ENCODE measurements around the gene RITA1.

RITA1 gene

GRCh38 chr12:113161415-113162016 lies 24.0 kb upstream of the RITA1 start:
- peaks cover 8% of the 10 kb centered on the region for H3K27me3 Mint-ChIP-seq
- H3K4me3 Mint-ChIP-seq, result no peak overlapping the region
- intact Hi-C loops (cut with micrococcal nuclease), result no loop called here
- no peak overlapping the region for H3K27ac Mint-ChIP-seq
- no peaks in the 10 kb centered on the region for H3K4me1 Mint-ChIP-seq (ENCODE audit: low read depth)
- H3K9me3 Mint-ChIP-seq, result no peaks in the 10 kb centered on the region
- peaks cover 100% of the 10 kb centered on the region for H3K36me3 Mint-ChIP-seq (ENCODE audit: low read depth)

GRCh38 chr12:113162102-113163029 lies 23.2 kb upstream of the RITA1 start:
- Mint-ChIP-seq H3K9me3 (no peaks in the 10 kb centered on the region), H3K27me3 (peaks cover 3% of the 10 kb centered on the region), H3K27ac (no peak overlapping the region), H3K36me3 (ENCODE audit: low read depth) (peaks cover 100% of the 10 kb centered on the region), H3K4me1 (ENCODE audit: low read depth) (no peaks in the 10 kb centered on the region), H3K4me3 (no peak overlapping the region)
- intact Hi-C loops (cut with micrococcal nuclease), result no loop called here

DNA sequence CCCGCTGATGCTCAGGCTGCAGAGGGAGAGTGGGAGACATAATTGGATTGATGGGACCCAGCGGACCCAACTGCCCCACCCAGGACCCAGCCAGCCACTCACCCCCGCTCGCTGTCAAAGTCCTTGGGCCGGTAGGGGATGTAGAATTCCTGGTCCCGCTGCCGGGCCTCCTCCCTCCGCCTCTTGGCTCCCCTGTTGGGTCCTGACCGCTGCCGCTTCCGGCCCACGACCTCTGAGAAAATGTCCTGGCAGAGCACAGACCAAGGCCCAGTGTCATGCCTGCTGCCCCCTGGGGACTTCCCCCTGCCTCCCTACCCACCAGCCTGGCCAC lies 22.5 kb upstream of the RITA1 start:
- no peaks in the 10 kb centered on the region for H3K4me1 Mint-ChIP-seq (ENCODE audit: low read depth)
- no peaks in the 10 kb centered on the region for H3K9me3 Mint-ChIP-seq
- no peaks in the 10 kb centered on the region for H3K27me3 Mint-ChIP-seq
- no peak overlapping the region for H3K27ac Mint-ChIP-seq
- no peak overlapping the region for H3K4me3 Mint-ChIP-seq
- peaks cover 100% of the 10 kb centered on the region for H3K36me3 Mint-ChIP-seq (ENCODE audit: low read depth)
- intact Hi-C loops (cut with micrococcal nuclease), result no loop called here

DNA sequence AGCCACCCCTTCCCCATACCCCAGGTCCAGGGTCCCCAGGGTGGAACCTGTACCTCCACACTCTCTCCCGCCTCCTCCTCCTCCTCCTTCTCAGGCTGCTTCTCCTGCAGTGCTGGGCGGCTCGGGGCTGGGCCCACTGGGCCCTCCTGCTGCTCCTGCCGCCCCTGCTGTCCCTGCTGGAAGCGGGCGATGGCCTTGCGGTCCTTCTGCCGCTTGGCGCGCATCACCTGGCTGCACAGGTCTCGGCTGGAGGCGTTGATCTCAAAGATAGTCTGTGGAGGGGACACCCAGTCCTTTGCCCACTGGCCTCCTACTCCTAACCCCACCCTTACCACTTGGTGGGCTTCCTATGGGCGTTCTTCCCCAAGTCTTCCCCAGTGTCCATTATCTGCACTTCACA lies 21.5 kb upstream of the RITA1 start:
- peaks cover 100% of the 10 kb centered on the region for H3K36me3 Mint-ChIP-seq (ENCODE audit: low read depth)
- intact Hi-C loops (cut with micrococcal nuclease), result no loop called here
- no peaks in the 10 kb centered on the region for H3K4me1 Mint-ChIP-seq (ENCODE audit: low read depth)
- H3K27me3 Mint-ChIP-seq, result no peaks in the 10 kb centered on the region
- no peaks in the 10 kb centered on the region for H3K9me3 Mint-ChIP-seq
- no peak overlapping the region for H3K4me3 Mint-ChIP-seq
- H3K27ac Mint-ChIP-seq, result no peak overlapping the region

DNA sequence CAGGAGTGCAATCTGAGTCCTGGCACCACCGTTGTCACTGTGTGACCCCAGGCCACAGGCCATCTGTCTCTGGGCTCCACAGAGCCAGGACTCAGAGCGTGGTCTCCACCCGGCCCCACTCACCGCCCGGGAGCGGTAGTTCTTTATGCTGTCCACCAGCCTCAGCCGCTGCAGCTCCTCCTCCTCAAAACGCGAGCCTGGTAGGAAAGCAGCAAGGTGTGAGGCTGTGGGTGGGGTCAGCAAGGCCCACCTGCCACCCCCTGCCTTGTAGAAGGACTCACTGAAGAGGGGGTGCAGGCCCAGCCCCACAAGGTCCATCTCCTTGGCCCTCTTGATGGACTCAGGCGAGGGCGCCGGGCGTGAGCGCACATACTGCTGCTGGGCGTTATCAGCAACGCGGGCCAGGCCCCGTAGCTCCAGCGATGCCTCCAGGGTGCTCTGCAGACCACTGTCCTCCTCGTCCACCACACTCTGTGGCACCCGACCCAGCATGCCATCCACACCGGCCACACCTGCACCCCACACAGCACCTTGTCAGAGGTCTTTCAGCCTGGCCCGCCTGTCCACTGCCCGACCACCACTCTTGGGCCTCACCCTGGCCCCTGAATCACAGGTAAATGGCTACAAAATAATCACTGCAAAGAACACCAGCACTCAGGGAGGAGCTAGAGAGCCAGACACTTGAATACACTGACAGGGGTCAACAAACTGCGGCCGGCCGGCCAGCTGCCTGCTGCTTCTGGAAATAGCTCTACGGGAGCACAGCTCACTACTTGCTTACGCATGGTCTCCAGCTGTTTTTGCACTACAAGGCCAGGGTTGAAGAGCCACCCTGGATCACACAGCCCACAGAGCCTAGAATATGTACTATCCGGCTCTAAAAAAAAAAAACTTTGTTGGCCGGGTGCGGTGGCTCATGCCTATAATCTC lies 19.7 kb upstream of the RITA1 start:
- H3K36me3 Mint-ChIP-seq (ENCODE audit: low read depth), result peaks cover 100% of the 10 kb centered on the region
- no peaks in the 10 kb centered on the region for H3K27me3 Mint-ChIP-seq
- no peak overlapping the region for H3K4me3 Mint-ChIP-seq
- no peak overlapping the region for H3K27ac Mint-ChIP-seq
- intact Hi-C loops (cut with micrococcal nuclease), result no loop called here
- no peaks in the 10 kb centered on the region for H3K4me1 Mint-ChIP-seq (ENCODE audit: low read depth)
- H3K9me3 Mint-ChIP-seq, result no peaks in the 10 kb centered on the region

DNA sequence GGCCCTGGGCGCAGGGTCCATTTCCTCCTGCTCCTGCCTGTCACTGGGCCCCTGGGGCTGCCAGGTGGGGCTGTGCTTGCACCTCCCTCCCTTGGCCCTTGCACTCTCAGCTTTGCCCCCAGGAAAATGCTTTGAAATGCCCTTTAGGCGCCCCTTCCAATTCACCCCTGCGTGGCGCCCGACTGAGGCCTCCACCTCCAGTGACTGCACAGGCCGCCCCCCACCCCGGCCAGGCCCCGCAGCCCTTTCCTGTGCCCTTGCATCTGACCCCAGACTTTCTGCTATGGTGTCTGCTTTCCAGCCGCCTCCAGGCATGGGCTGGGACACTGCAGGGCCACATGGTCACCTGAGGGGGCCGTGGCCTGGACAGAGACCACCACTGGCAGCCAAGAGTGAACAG lies 17.7 kb upstream of the RITA1 start:
- Mint-ChIP-seq H3K4me1 (ENCODE audit: low read depth) (no peaks in the 10 kb centered on the region), H3K4me3 (no peak overlapping the region), H3K27me3 (no peaks in the 10 kb centered on the region), H3K9me3 (no peaks in the 10 kb centered on the region), H3K27ac (no peak overlapping the region), H3K36me3 (ENCODE audit: low read depth) (peaks cover 100% of the 10 kb centered on the region)
- intact Hi-C loops (cut with micrococcal nuclease), result no loop called here

- H3K27ac Mint-ChIP-seq, result no peak overlapping the region
- H3K4me3 Mint-ChIP-seq, result no peak overlapping the region
- no peaks in the 10 kb centered on the region for H3K27me3 Mint-ChIP-seq
Observed at GRCh38 chr12:113169697-113170096, 15.8 kb upstream of the RITA1 start.

DNA sequence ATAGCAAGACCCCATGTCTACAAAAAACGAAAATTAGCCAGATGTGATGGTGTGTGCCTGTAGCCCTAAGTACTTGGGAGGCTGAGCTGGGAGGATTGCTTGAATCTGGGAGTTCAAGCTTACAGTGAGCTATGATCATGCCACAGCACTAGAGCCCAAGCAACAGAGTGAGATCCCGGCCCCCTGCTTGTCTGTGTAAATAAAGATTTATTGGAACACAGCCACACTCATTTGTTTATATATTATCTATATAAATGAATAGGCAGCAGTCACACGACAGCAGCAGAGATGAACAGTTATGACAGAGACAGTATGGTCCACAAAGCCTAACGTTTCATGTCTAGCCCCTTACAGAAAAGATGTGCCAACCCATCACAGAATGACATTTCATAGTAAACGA lies 15.1 kb upstream of the RITA1 start:
- peaks cover 9% of the 10 kb centered on the region for H3K4me1 Mint-ChIP-seq (ENCODE audit: low read depth)
- H3K36me3 Mint-ChIP-seq (ENCODE audit: low read depth), result peaks cover 99% of the 10 kb centered on the region
- intact Hi-C loops (cut with micrococcal nuclease), result loop anchor here (5.0 kb wide), 1 partner anchor 178 kb away; no protein-coding TSS in a partner anchor
- no peak overlapping the region for H3K27ac Mint-ChIP-seq
- H3K4me3 Mint-ChIP-seq, result no peak overlapping the region
- no peaks in the 10 kb centered on the region for H3K9me3 Mint-ChIP-seq
- no peaks in the 10 kb centered on the region for H3K27me3 Mint-ChIP-seq

More at GRCh38 chr12:113169697-113170096, 15.8 kb upstream of the RITA1 start:
- Mint-ChIP-seq H3K9me3 (no peaks in the 10 kb centered on the region), H3K36me3 (ENCODE audit: low read depth) (peaks cover 99% of the 10 kb centered on the region), H3K4me1 (ENCODE audit: low read depth) (peaks cover 4% of the 10 kb centered on the region)
- intact Hi-C loops (cut with micrococcal nuclease), result loop anchor here (5.0 kb wide), 1 partner anchor 177 kb away; no protein-coding TSS in a partner anchor

GRCh38 chr12:113170926-113171325 lies 14.6 kb upstream of the RITA1 start:
- H3K4me3 Mint-ChIP-seq, result no peak overlapping the region
- intact Hi-C loops (cut with micrococcal nuclease), result loop anchor here (5.0 kb wide), 1 partner anchor 179 kb away; no protein-coding TSS in a partner anchor
- H3K9me3 Mint-ChIP-seq, result no peaks in the 10 kb centered on the region
- H3K27ac Mint-ChIP-seq, result no peak overlapping the region
- no peaks in the 10 kb centered on the region for H3K27me3 Mint-ChIP-seq
- H3K36me3 Mint-ChIP-seq (ENCODE audit: low read depth), result peaks cover 99% of the 10 kb centered on the region
- H3K4me1 Mint-ChIP-seq (ENCODE audit: low read depth), result peaks cover 9% of the 10 kb centered on the region

- Mint-ChIP-seq H3K4me3 (no peak overlapping the region), H3K27ac (no peak overlapping the region), H3K4me1 (ENCODE audit: low read depth) (peaks cover 9% of the 10 kb centered on the region), H3K9me3 (no peaks in the 10 kb centered on the region), H3K36me3 (ENCODE audit: low read depth) (peaks cover 99% of the 10 kb centered on the region), H3K27me3 (no peaks in the 10 kb centered on the region)
- intact Hi-C loops (cut with micrococcal nuclease), result loop anchor here (5.0 kb wide), 1 partner anchor 179 kb away; no protein-coding TSS in a partner anchor
Observed at GRCh38 chr12:113171543-113171942, 14.0 kb upstream of the RITA1 start.

DNA sequence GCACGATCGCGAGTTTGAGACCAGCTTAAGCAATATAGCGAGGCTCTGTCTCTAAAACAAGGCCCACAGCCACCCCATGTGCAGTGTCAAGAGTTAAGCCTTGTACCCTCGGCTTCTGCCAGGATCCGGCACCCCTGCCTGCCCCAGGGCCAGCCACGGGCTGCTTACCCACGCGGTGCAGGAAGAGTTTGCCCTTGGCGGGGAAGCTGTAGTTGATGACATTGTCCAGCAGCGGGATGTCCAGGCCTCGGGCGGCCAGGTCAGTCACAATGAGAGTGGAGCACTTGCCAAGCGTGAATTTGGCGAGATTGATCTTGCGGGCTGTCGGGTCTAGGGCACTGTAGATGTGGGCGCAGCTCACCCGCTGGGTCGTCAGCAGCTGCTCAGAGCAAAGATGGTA lies 13.3 kb upstream of the RITA1 start:
- H3K27ac Mint-ChIP-seq, result no peak overlapping the region
- no peak overlapping the region for H3K4me3 Mint-ChIP-seq
- H3K4me1 Mint-ChIP-seq (ENCODE audit: low read depth), result peaks cover 9% of the 10 kb centered on the region
- intact Hi-C loops (cut with micrococcal nuclease), result loop anchor here (5.0 kb wide), 1 partner anchor 180 kb away; no protein-coding TSS in a partner anchor
- peaks cover 99% of the 10 kb centered on the region for H3K36me3 Mint-ChIP-seq (ENCODE audit: low read depth)
- no peaks in the 10 kb centered on the region for H3K9me3 Mint-ChIP-seq
- no peaks in the 10 kb centered on the region for H3K27me3 Mint-ChIP-seq

- no peaks in the 10 kb centered on the region for H3K27me3 Mint-ChIP-seq
- intact Hi-C loops (cut with micrococcal nuclease), result loop anchor here (5.0 kb wide), 1 partner anchor 181 kb away; no protein-coding TSS in a partner anchor
- H3K4me1 Mint-ChIP-seq (ENCODE audit: low read depth), result peaks cover 9% of the 10 kb centered on the region
- H3K9me3 Mint-ChIP-seq, result no peaks in the 10 kb centered on the region
- peaks cover 99% of the 10 kb centered on the region for H3K36me3 Mint-ChIP-seq (ENCODE audit: low read depth)
- no peak overlapping the region for H3K4me3 Mint-ChIP-seq
- no peak overlapping the region for H3K27ac Mint-ChIP-seq
Observed at GRCh38 chr12:113173081-113173698, 12.3 kb upstream of the RITA1 start.

Data from dendritic cell treated with granulocyte-macrophage colony-stimulating factor and Interleukin-4, amounts not matched to agents 40 ng/mL and 50 ng/mL, for 4 days (primary cell).